Measurements from ENCODE around the gene CRTC2.

The CRTC2 gene

DNA sequence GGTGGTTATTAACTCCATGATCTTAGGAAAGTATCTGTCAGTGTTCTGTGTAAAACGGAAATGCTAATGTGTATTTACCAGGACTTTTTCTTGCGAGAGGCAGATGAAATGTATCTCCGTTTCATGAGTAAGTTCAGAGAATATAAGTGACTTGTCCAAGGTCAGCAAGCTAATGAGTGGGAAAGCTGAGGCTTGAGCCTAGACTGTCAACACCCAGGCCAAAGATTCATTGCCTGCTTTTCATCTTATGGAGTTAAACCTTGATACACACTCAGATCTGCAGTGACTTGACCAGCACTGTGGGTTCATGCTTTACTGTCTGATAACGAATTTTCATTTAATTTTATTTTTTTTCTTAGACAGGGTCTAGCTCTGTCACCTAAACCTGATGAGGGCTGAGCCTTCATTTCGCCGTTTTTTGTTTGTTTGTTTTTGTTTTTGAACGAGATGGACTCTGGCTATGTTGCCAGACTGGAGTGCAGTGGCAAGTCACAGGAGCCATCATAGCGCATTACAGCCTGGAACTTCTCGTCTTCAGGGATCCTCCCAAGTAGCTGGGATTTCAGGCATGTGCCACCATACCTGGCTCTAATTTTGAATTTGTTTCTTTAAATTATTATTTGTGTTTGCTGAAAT is 20.0 kb upstream of the CRTC2 start:
- DNase-seq (ENCODE audit: low read depth) = no peak
- H3K4me3 ChIP-seq (ENCODE audit: low read depth, low read length) = peak overlapping the region; percentile 91
- TF ChIP-seq, protein P1, sequence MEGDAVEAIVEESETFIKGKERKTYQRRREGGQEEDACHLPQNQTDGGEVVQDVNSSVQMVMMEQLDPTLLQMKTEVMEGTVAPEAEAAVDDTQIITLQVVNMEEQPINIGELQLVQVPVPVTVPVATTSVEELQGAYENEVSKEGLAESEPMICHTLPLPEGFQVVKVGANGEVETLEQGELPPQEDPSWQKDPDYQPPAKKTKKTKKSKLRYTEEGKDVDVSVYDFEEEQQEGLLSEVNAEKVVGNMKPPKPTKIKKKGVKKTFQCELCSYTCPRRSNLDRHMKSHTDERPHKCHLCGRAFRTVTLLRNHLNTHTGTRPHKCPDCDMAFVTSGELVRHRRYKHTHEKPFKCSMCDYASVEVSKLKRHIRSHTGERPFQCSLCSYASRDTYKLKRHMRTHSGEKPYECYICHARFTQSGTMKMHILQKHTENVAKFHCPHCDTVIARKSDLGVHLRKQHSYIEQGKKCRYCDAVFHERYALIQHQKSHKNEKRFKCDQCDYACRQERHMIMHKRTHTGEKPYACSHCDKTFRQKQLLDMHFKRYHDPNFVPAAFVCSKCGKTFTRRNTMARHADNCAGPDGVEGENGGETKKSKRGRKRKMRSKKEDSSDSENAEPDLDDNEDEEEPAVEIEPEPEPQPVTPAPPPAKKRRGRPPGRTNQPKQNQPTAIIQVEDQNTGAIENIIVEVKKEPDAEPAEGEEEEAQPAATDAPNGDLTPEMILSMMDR (IDR thresholded peaks at IDR 0.05; ENCODE audit: insufficient read depth, low read depth, low read length, missing control alignments) = no peak

- TF ChIP-seq, protein P1 (IDR thresholded peaks at IDR 0.05; ENCODE audit: insufficient read depth, low read depth, low read length, missing control alignments) = no peak
- peak; percentile 91 for DNase-seq (ENCODE audit: low read depth)
Observed at GRCh38 chr1:153977250-153978240, 19.1 kb upstream of the CRTC2 start, which contains the start of gene JTB. Gene JTB, minus strand, starts transcription at chr1:153977674. Its CDS starts 422 bp downstream, at chr1:153977252.

DNA sequence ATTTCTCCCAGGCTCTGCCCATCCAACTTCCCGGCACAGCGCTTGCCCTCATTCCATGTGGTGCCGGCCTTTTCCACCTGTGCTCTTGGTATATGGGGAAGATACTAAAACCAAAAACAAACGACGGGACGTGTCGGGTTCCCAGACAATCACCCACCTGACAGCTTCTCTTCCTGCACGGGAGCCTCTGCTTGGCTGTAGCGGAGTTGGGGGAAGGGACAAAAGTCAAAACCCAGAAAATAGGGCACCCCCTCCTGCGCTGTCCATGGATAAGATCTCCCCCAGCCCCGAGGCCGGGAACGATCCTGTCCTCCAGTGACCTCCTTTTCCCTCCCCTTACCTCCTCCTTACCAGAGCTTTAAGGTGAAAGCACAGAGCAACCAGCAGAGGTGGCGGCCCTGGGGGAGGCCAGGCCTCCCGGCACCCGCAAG is 18.4 kb upstream of the CRTC2 start:
- DNase-seq (ENCODE audit: low read depth) = no peak
- peak overlapping the region; percentile 91 for H3K4me3 ChIP-seq (ENCODE audit: low read depth, low read length)
- TF ChIP-seq, protein P1 (IDR thresholded peaks at IDR 0.05; ENCODE audit: insufficient read depth, low read depth, low read length, missing control alignments) = no peak

More at GRCh38 chr1:153977250-153978240, 19.1 kb upstream of the CRTC2 start, which contains the start of gene JTB:
- H3K4me3 ChIP-seq (ENCODE audit: low read depth, low read length) = peak within 1 kb of the TSS; percentile 91

DNA sequence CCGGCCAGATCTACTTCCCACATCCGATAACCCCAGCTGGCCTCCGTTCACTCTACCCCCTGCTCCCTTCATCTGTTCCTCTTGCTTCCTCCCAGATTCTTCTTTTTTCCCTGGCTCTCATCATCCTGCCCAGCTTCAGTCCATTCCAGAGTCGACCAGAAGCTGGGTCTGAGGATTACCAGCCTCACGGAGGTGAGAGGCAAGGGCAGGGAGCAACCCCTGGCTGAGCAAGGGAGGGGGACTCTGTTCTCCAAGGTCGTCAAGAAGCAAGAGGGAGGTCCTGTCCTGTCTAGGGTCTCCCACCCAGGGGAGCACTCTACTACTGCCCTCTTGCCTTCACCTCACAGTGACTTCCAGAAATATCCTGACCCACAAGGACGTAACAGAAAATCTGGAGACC is 15.1 kb upstream of the CRTC2 start:
- TF ChIP-seq, protein P1 (IDR thresholded peaks at IDR 0.05; ENCODE audit: insufficient read depth, low read depth, low read length, missing control alignments) = no peak
- no peak for DNase-seq (ENCODE audit: low read depth)
- H3K4me3 ChIP-seq (ENCODE audit: low read depth, low read length) = no peak overlapping the region

- TF ChIP-seq, protein P1 (IDR thresholded peaks at IDR 0.05; ENCODE audit: insufficient read depth, low read depth, low read length, missing control alignments) = no peak
- no peak for DNase-seq (ENCODE audit: low read depth)
- no peak overlapping the region for H3K4me3 ChIP-seq (ENCODE audit: low read depth, low read length)
Observed at GRCh38 chr1:153973071-153973470, 14.7 kb upstream of the CRTC2 start.

GRCh38 chr1:153970346-153970745 is 11.9 kb upstream of the CRTC2 start:
- TF ChIP-seq, protein P1 (IDR thresholded peaks at IDR 0.05; ENCODE audit: insufficient read depth, low read depth, low read length, missing control alignments) = no peak
- no peak overlapping the region for H3K4me3 ChIP-seq (ENCODE audit: low read depth, low read length)
- DNase-seq (ENCODE audit: low read depth) = no peak

Measured in GM12865 (cell line).